Ascending aorta (tissue), 2 donors: ENCODE data around the gene COLEC12. TPM values are rescaled to one million over a fixed set of nuclear protein-coding genes. Genes with fewer than 3 reads are reported as not detected.

Source experiments
- DNase-seq, 2 donors: peaks; one replicate each; pipeline ENCODE4 v3.0.0-alpha.2; 2019; ENCODE audit warnings: low spot score in 2 of 2
- H3K27ac ChIP-seq, 2 donors: fragments of 200-600 bp; sonication (generic); one replicate each; pipeline ENCODE4 v1.5.1; 2016 to 2017; ENCODE audit warnings: mild to moderate bottlenecking in 1 of 2
- H3K27me3 ChIP-seq: fragments of 200-600 bp; sonication (generic); one replicate; pipeline ENCODE4 v1.5.1; 2017
- H3K36me3 ChIP-seq, 2 donors: fragments of 200-600 bp; sonication (generic); one replicate each; pipeline ENCODE4 v1.5.1; 2016
- H3K4me1 ChIP-seq, 2 donors: fragments of 200-600 bp; sonication (generic); one replicate each; pipeline ENCODE4 v1.5.1; 2016 to 2017; ENCODE audit warnings: mild to moderate bottlenecking in 1 of 2
- H3K4me3 ChIP-seq, 2 donors: fragments of 200-600 bp; sonication (generic); one replicate each; pipeline ENCODE4 v1.5.1; 2016 to 2017; ENCODE audit warnings: mild to moderate bottlenecking in 1 of 2
- H3K9me3 ChIP-seq, 2 donors: fragments of 200-600 bp; sonication (generic); one replicate each; pipeline ENCODE4 v1.5.1; 2016
- CTCF ChIP-seq, 3 experiments: fragments of 200-600 bp in 2 of 3; fragments of 450-650 bp in 1 of 3; sonication (generic) in 2 of 3; IDR thresholded peaks; one replicate each; pipeline ENCODE4 v1.5.1; 2016 to 2019; ENCODE audit warnings: antibody characterized with exemption in 3 of 3, mild to moderate bottlenecking in 1 of 3, moderate library complexity in 1 of 3
- intact Hi-C: fragments of 100-400 bp; cut with DNase I; formaldehyde crosslinking; loops from one replicate; pipeline ENCODE4 v1.15.1; 2023
- total RNA-seq: library from RNA; depleted of rRNA; stranded (reverse); fragments of >200 nt; gene quantifications from one replicate; pipeline ENCODE4 v1.1.0, GENCODE V29; 2016

Gene COLEC12
- total RNA-seq, 1 donor from 2014 or later: 9.5 TPM

GRCh38 chr18:369224-370015 is 131.1 kb downstream of the COLEC12 start:
- H3K27me3 ChIP-seq: no peaks in the 10 kb centered on the region
- intact Hi-C loops: no loop called here
- no peaks in the 10 kb centered on the region for H3K9me3 ChIP-seq
- TF ChIP-seq CTCF (IDR thresholded peaks at IDR 0.05): no peak
- H3K27ac ChIP-seq: no peak overlapping the region
- DNase-seq: no peak
- H3K36me3 ChIP-seq: no peaks in the 10 kb centered on the region
- H3K4me1 ChIP-seq: no peaks in the 10 kb centered on the region
- no peak overlapping the region for H3K4me3 ChIP-seq

- no peaks in the 10 kb centered on the region for H3K27me3 ChIP-seq
- no peak overlapping the region for H3K4me3 ChIP-seq
- no peaks in the 10 kb centered on the region for H3K9me3 ChIP-seq
- H3K27ac ChIP-seq: no peak overlapping the region
- H3K36me3 ChIP-seq: no peaks in the 10 kb centered on the region
- intact Hi-C loops: no loop called here
- H3K4me1 ChIP-seq: no peaks in the 10 kb centered on the region
- no peak for DNase-seq
- no peak for TF ChIP-seq CTCF (IDR thresholded peaks at IDR 0.05)
These were observed 133.9 kb downstream of the COLEC12 start for GRCh38 chr18:366466-367061.

GRCh38 chr18:365651-366050 is 134.8 kb downstream of the COLEC12 start:
- no peak for TF ChIP-seq CTCF (IDR thresholded peaks at IDR 0.05)
- Histone ChIP-seq H3K4me1 (no peaks in the 10 kb centered on the region), H3K27me3 (no peaks in the 10 kb centered on the region), H3K9me3 (no peaks in the 10 kb centered on the region), H3K27ac (no peak overlapping the region), H3K4me3 (no peak overlapping the region), H3K36me3 (no peaks in the 10 kb centered on the region)
- intact Hi-C loops: no loop called here
- DNase-seq: no peak

GRCh38 chr18:364256-364826 is 136.2 kb downstream of the COLEC12 start:
- H3K4me1 ChIP-seq: no peaks in the 10 kb centered on the region
- no peaks in the 10 kb centered on the region for H3K36me3 ChIP-seq
- H3K9me3 ChIP-seq: no peaks in the 10 kb centered on the region
- intact Hi-C loops: no loop called here
- TF ChIP-seq CTCF (IDR thresholded peaks at IDR 0.05): no peak
- H3K27ac ChIP-seq: no peak overlapping the region
- no peaks in the 10 kb centered on the region for H3K27me3 ChIP-seq
- DNase-seq: no peak
- H3K4me3 ChIP-seq: no peak overlapping the region

- Histone ChIP-seq H3K4me3 (no peak overlapping the region), H3K27ac (no peak overlapping the region)
- intact Hi-C loops: no loop called here
These were observed 137.0 kb downstream of the COLEC12 start for GRCh38 chr18:363301-364085.

More at GRCh38 chr18:363301-364085, 137.0 kb downstream of the COLEC12 start:
- Histone ChIP-seq H3K36me3 (no peaks in the 10 kb centered on the region), H3K4me1 (no peaks in the 10 kb centered on the region), H3K27me3 (no peaks in the 10 kb centered on the region), H3K9me3 (no peaks in the 10 kb centered on the region)
- no peak for DNase-seq
- no peak for TF ChIP-seq CTCF (IDR thresholded peaks at IDR 0.05)
